ENCODE results near the gene PLXDC2. TPM values are rescaled to one million over a fixed set of nuclear protein-coding genes. Genes with fewer than 3 reads are reported as not detected.

PLXDC2 gene
- total RNA-seq (0.07 and 0.19 TPM in 2 replicates), polyA plus RNA-seq (0.07 and 0.17 TPM in 2 replicates), polyA minus RNA-seq (0.60 and 1.5 TPM in 2 replicates)
- 4.0 TPM for total RNA-seq (2013)

GRCh38 chr10:19816411-19817230, at the start of gene PLXDC2:
TSS of gene PLXDC2 (plus strand) at chr10:19816432.
- H3K9ac ChIP-seq (ENCODE audit: low read length), result peak within 1 kb of the TSS; percentile 57
- no peak within 1 kb of the TSS for H3K27ac Mint-ChIP-seq
- CTCF ChIA-PET, result no interaction called here

More at GRCh38 chr10:19816411-19817230, at the start of gene PLXDC2:
- Histone ChIP-seq H3K27me3 (replicated peaks in 1 of 4; ENCODE audit: control extremely low read depth in 1 of 4, control insufficient read depth in 3 of 4, insufficient read depth in 4 of 4, low read length in 3 of 4) (peaks cover 0 to 32% (median 24%) of the 10 kb centered on the region in 4 experiments), H3K27ac (ENCODE audit: low read length in 2 of 2) (no peak within 1 kb of the TSS), H3K4me3 (ENCODE audit: control extremely low read depth in 1 of 5, extremely low read depth in 1 of 5, insufficient read depth in 1 of 5, low read depth in 2 of 5, low read length in 4 of 5) (peak within 1 kb of the TSS; percentile 31 to 84 (median 44)), H3K36me3 (replicated peaks in 1 of 2; ENCODE audit: control extremely low read depth in 1 of 2, control insufficient read depth in 1 of 2, extremely low read depth in 1 of 2, insufficient read depth in 2 of 2, low read length in 1 of 2) (no peaks in the 10 kb centered on the region), H4K20me1 (ENCODE audit: control insufficient read depth, insufficient read depth, low read length, poor library complexity, severe bottlenecking) (no peaks in the 10 kb centered on the region), H3K4me2 (replicated peaks; ENCODE audit: low read depth, low read length, poor library complexity, severe bottlenecking) (peak within 1 kb of the TSS; percentile 79), H3K79me2 (ENCODE audit: control insufficient read depth, insufficient read depth, low read length) (no peaks in the 10 kb centered on the region), H3K9me3 (ENCODE audit: control extremely low read depth in 1 of 3, control insufficient read depth in 2 of 3, insufficient read depth in 1 of 3, low read length in 2 of 3) (peaks cover 0 to 17% (median 1%) of the 10 kb centered on the region in 3 donors), H3K4me1 (ENCODE audit: control insufficient read depth in 2 of 2, insufficient read depth in 2 of 2, low read length in 2 of 2) (peaks cover 21 to 24% of the 10 kb centered on the region in 2 donors), H2AFZ (ENCODE audit: insufficient read depth, low read depth, low read length, poor library complexity, severe bottlenecking) (peak within 1 kb of the TSS; percentile 62)
- intact Hi-C loops (cut with micrococcal nuclease), result no loop called here
- peak within 1 kb of the TSS; percentile 76 for H3K4me3 Mint-ChIP-seq
- ATAC-seq (ENCODE audit: low read depth) (no peak), DNase-seq (peak; percentile 18)
- H3K9me3 Mint-ChIP-seq (ENCODE audit: insufficient read depth), result no peaks in the 10 kb centered on the region
- POLR2A ChIA-PET, result no interaction called here
- 4% methylated on average over 63 of the region's 65 CpGs for WGBS (ENCODE audit: insufficient coverage)
- peaks cover 21% of the 10 kb centered on the region for H3K27me3 Mint-ChIP-seq
- no peak for TF ChIP-seq CTCF (IDR thresholded peaks at IDR 0.05)
- no peak for TF ChIP-seq EZH2 (IDR thresholded peaks at IDR 0.05; ENCODE audit: borderline replicate concordance, insufficient read depth, low read depth, low read length, poor library complexity, severe bottlenecking)
- peaks cover 14% of the 10 kb centered on the region for H3K4me1 Mint-ChIP-seq

All from B cell (primary cell).